Measurements from ENCODE around the gene E2F1. TPM values are rescaled to one million over a fixed set of nuclear protein-coding genes. Genes with fewer than 3 reads are reported as not detected.

The E2F1 gene
- total and polyA plus RNA-seq, 2 donors (not counting 1 experiment from before 2014, with no cell fraction given) = 2.4 to 2.7 TPM

GRCh38 chr20:33687370-33687915 is 1.3 kb upstream of the E2F1 start:
- H3K27ac Mint-ChIP-seq = no peak overlapping the region
- CTCF ChIA-PET = interaction anchor here (1.4 to 1.8 kb wide), 3 partner anchors 19 to 32 kb away, joined by 3 to 5 read pairs (median 4); partner anchors contain the start of genes C20orf144 and PXMP4
- ATAC-seq (ENCODE audit: low read depth) = no peak

More at GRCh38 chr20:33687370-33687915, 1.3 kb upstream of the E2F1 start:
- Histone ChIP-seq H3K4me2 (replicated peaks; ENCODE audit: low read depth, low read length, poor library complexity, severe bottlenecking) (no peak overlapping the region), H3K4me3 (ENCODE audit: control extremely low read depth in 1 of 5, extremely low read depth in 1 of 5, insufficient read depth in 1 of 5, low read depth in 2 of 5, low read length in 4 of 5) (no peak overlapping the region), H3K36me3 (replicated peaks in 1 of 2; ENCODE audit: control extremely low read depth in 1 of 2, control insufficient read depth in 1 of 2, extremely low read depth in 1 of 2, insufficient read depth in 2 of 2, low read length in 1 of 2) (no peaks in the 10 kb centered on the region), H3K79me2 (ENCODE audit: control insufficient read depth, insufficient read depth, low read length) (no peaks in the 10 kb centered on the region), H2AFZ (ENCODE audit: insufficient read depth, low read depth, low read length, poor library complexity, severe bottlenecking) (no peak overlapping the region), H3K9ac (ENCODE audit: low read length) (no peak overlapping the region), H3K27me3 (replicated peaks in 1 of 4; ENCODE audit: control extremely low read depth in 1 of 4, control insufficient read depth in 3 of 4, insufficient read depth in 4 of 4, low read length in 3 of 4) (no peaks in the 10 kb centered on the region), H3K4me1 (ENCODE audit: control insufficient read depth in 2 of 2, insufficient read depth in 2 of 2, low read length in 2 of 2) (peaks cover 16 to 22% of the 10 kb centered on the region in 2 donors), H3K27ac (ENCODE audit: low read length in 2 of 2) (no peak overlapping the region), H3K9me3 (ENCODE audit: control extremely low read depth in 1 of 3, control insufficient read depth in 2 of 3, insufficient read depth in 1 of 3, low read length in 2 of 3) (no peaks in the 10 kb centered on the region), H4K20me1 (ENCODE audit: control insufficient read depth, insufficient read depth, low read length, poor library complexity, severe bottlenecking) (no peaks in the 10 kb centered on the region)
- peak overlapping the region; percentile 23 for H3K4me3 Mint-ChIP-seq
- H3K9me3 Mint-ChIP-seq (ENCODE audit: insufficient read depth) = no peaks in the 10 kb centered on the region
- peak; percentile 12 for DNase-seq
- intact Hi-C loops (cut with micrococcal nuclease) = no loop called here
- no peaks in the 10 kb centered on the region for H3K27me3 Mint-ChIP-seq
- TF ChIP-seq CTCF (IDR thresholded peaks at IDR 0.05) = no peak
- no peak for TF ChIP-seq EZH2 (IDR thresholded peaks at IDR 0.05; ENCODE audit: borderline replicate concordance, insufficient read depth, low read depth, low read length, poor library complexity, severe bottlenecking)
- 86% methylated on average over 8 of the region's 8 CpGs for WGBS (ENCODE audit: insufficient coverage)
- POLR2A ChIA-PET = interaction anchor here (1.5 kb wide), 1 partner anchor 44 kb away, joined by 3 read pairs; the partner anchor contains the start of gene ZNF341
- H3K4me1 Mint-ChIP-seq = peaks cover 22% of the 10 kb centered on the region

Data from B cell (primary cell).